Activated CD8-positive, alpha-beta memory T cell treated with anti-CD3 and anti-CD28 coated beads, Interleukin-2, amount 50 U/mL, for 24 hours (primary cell): ENCODE data around the gene FXYD3.

Source experiments
- DNase-seq: peaks from one replicate; pipeline ENCODE4 v3.0.0-alpha.2; 2020; ENCODE audit errors: extremely low read depth

FXYD3 gene

GRCh38 chr19:35106291-35106583 is 9.4 kb upstream of the FXYD3 start:
- no peak for DNase-seq

- DNase-seq, result no peak
Measured at GRCh38 chr19:35106898-35107541, 8.6 kb upstream of the FXYD3 start.

GRCh38 chr19:35107545-35107944 is 8.1 kb upstream of the FXYD3 start:
- DNase-seq, result no peak

GRCh38 chr19:35108730-35109129 is 6.9 kb upstream of the FXYD3 start:
- no peak for DNase-seq

GRCh38 chr19:35109395-35110112 is 6.1 kb upstream of the FXYD3 start:
- DNase-seq, result no peak

GRCh38 chr19:35110974-35111373 is 4.6 kb upstream of the FXYD3 start:
- no peak for DNase-seq

- no peak for DNase-seq
Measured at GRCh38 chr19:35112995-35113688, 2.5 kb upstream of the FXYD3 start.

GRCh38 chr19:35114353-35115176 is 1.1 kb upstream of the FXYD3 start:
- peak; percentile 28 for DNase-seq

GRCh38 chr19:35116072-35116801 is 614 bp downstream of the FXYD3 start:
- no peak for DNase-seq

GRCh38 chr19:35117116-35117515 is 1.5 kb downstream of the FXYD3 start:
- DNase-seq, result no peak

- DNase-seq, result no peak
Measured at GRCh38 chr19:35117799-35118198, 2.2 kb downstream of the FXYD3 start.

GRCh38 chr19:35118268-35119020 is 2.8 kb downstream of the FXYD3 start:
- no peak for DNase-seq

GRCh38 chr19:35119091-35119490 is 3.5 kb downstream of the FXYD3 start:
- DNase-seq, result no peak

GRCh38 chr19:35119578-35120155 is 4.0 kb downstream of the FXYD3 start:
- DNase-seq, result no peak

GRCh38 chr19:35120492-35120891 is 4.9 kb downstream of the FXYD3 start:
- DNase-seq, result no peak

GRCh38 chr19:35120898-35121297 is 5.3 kb downstream of the FXYD3 start:
- DNase-seq, result no peak

GRCh38 chr19:35122687-35123551 is 7.3 kb downstream of the FXYD3 start:
- DNase-seq, result no peak

- no peak for DNase-seq
Measured at GRCh38 chr19:35123573-35123972, 8.0 kb downstream of the FXYD3 start.
